Neural progenitor cell (in vitro differentiated cells): ENCODE data around the gene IQCH. TPM values are rescaled to one million over a fixed set of nuclear protein-coding genes. Genes with fewer than 3 reads are reported as not detected.

Experiments used
- DNase-seq: peaks from one replicate; pipeline ENCODE4 v3.0.0-alpha.2; 2016; ENCODE audit warnings: low spot score
- H2AFZ ChIP-seq: fragments of 200-600 bp; sonication (generic); replicated peaks from 2 replicates; pipeline ENCODE4 v1.6.1; 2016; ENCODE audit warnings: antibody characterized with exemption
- H3F3A ChIP-seq: fragments of 200-600 bp; sonication (generic); 2 replicates; pipeline ENCODE4 v1.6.1; 2016; ENCODE audit warnings: antibody characterized with exemption, low read depth
- H3K27ac ChIP-seq: fragments of 200-600 bp; sonication (generic); 2 replicates; pipeline ENCODE4 v1.5.1; 2016; ENCODE audit warnings: mild to moderate bottlenecking
- H3K27me3 ChIP-seq: fragments of 200-600 bp; sonication (generic); 2 replicates; pipeline ENCODE4 v1.6.1; 2016; ENCODE audit warnings: mild to moderate bottlenecking, moderate library complexity
- H3K36me3 ChIP-seq: fragments of 200-600 bp; sonication (generic); 2 replicates; pipeline ENCODE4 v1.5.1; 2016
- H3K4me1 ChIP-seq: fragments of 200-600 bp; sonication (generic); 2 replicates; pipeline ENCODE4 v1.6.1; 2016; ENCODE audit warnings: mixed run types
- H3K4me2 ChIP-seq: fragments of 200-600 bp; sonication (generic); 2 replicates; pipeline ENCODE4 v1.6.1; 2016
- H3K4me3 ChIP-seq: fragments of 200-600 bp; sonication (generic); 2 replicates; pipeline ENCODE4 v1.5.1; 2016
- H3K79me2 ChIP-seq: fragments of 200-600 bp; sonication (generic); 2 replicates; pipeline ENCODE4 v1.6.1; 2016; ENCODE audit warnings: low read depth
- H3K9ac ChIP-seq: fragments of 200-600 bp; sonication (generic); 2 replicates; pipeline ENCODE4 v1.6.1; 2016
- H3K9me3 ChIP-seq: fragments of 200-600 bp; sonication (generic); 2 replicates; pipeline ENCODE4 v1.5.1; 2016; ENCODE audit warnings: low read depth
- H4K20me1 ChIP-seq: fragments of 200-600 bp; sonication (generic); 2 replicates; pipeline ENCODE4 v1.6.1; 2016; ENCODE audit warnings: low read depth
- H3K27ac Mint-ChIP-seq: 3 replicates; pipeline ENCODE4 v1.8.0; 2021; ENCODE audit warnings: mixed read lengths
- H3K27me3 Mint-ChIP-seq: 2 replicates; pipeline ENCODE4 v1.8.0; 2022; ENCODE audit warnings: low read depth, mild to moderate bottlenecking, inconsistent platforms, moderate library complexity, mixed read lengths; ENCODE audit not compliant: insufficient read depth
- H3K36me3 Mint-ChIP-seq: 3 replicates; pipeline ENCODE4 v1.8.0; 2021; ENCODE audit warnings: mixed read lengths
- H3K4me1 Mint-ChIP-seq: 3 replicates; pipeline ENCODE4 v1.8.0; 2021; ENCODE audit warnings: mixed read lengths
- H3K4me3 Mint-ChIP-seq: 3 replicates; pipeline ENCODE4 v1.8.0; 2021; ENCODE audit warnings: mild to moderate bottlenecking, moderate library complexity, mixed read lengths
- H3K9me3 Mint-ChIP-seq: 3 replicates; pipeline ENCODE4 v1.8.0; 2020; ENCODE audit warnings: mixed read lengths
- EZH2 ChIP-seq: fragments of 200-600 bp; sonication (generic); IDR thresholded peaks from 2 replicates; pipeline ENCODE4 v1.6.1; 2017; ENCODE audit warnings: antibody characterized with exemption, mild to moderate bottlenecking, moderate library complexity
- EZH2phosphoT487 ChIP-seq: fragments of 200-600 bp; sonication (generic); IDR thresholded peaks from 2 replicates; pipeline ENCODE4 v1.6.1; 2017; ENCODE audit warnings: antibody characterized with exemption
- total RNA-seq: library from RNA; depleted of rRNA; stranded (reverse); fragments of >200 nt; gene quantifications from 2 replicates; pipeline ENCODE4 v1.2.3, GENCODE V29; 2015; ENCODE audit warnings: low replicate concordance
- TF ChIP-seq, protein P1 (sequence below): fragments of 200-600 bp; sonication (generic); IDR thresholded peaks from 2 replicates; pipeline ENCODE4 v1.5.1; 2017; ENCODE audit warnings: antibody characterized with exemption, mild to moderate bottlenecking

The IQCH gene
- total RNA-seq, 1 donor from 2014 or later, result 21.0 TPM

DNA sequence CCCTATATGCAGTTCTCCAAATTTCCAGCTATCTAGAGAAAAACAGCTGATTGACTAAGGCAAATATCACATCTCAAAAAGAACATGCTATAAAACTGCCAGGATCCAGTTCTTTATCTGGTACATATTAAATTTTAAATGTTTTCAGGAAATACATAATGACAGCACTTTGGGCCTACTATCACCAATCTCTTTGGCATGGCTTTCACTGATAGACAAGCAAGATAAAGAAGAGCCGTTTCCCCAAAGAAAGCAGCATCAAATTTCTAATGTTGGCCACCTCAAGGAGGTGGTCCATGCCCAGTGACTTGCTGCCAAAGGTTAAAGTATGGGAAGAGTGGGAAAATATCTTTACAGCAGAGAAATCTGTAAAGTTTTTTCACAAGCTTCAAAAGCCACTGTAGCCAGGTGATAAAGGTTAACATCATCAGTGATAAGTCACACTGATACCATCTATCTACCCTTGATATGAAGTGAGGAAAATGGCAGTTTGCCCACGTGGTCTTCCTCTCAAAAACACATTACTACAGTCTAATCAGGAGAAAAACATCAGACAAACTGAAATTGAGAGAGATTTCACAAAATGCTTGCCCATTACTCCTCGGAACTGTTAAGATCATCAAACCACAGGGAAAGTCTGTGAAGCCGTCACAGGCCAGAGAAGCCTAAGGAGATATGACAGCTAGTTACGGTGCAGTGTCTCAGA lies 220.0 kb downstream of the IQCH start:
- Histone ChIP-seq H3K36me3 (no peaks in the 10 kb centered on the region), H4K20me1 (no peaks in the 10 kb centered on the region), H3K79me2 (no peaks in the 10 kb centered on the region), H3K4me1 (no peaks in the 10 kb centered on the region), H3K4me3 (no peak overlapping the region), H3K27me3 (no peaks in the 10 kb centered on the region), H2AFZ (no peak overlapping the region), H3K9ac (no peak overlapping the region), H3K9me3 (no peaks in the 10 kb centered on the region), H3K4me2 (no peak overlapping the region), H3F3A (no peaks in the 10 kb centered on the region), H3K27ac (no peak overlapping the region)
- Mint-ChIP-seq H3K4me1 (no peaks in the 10 kb centered on the region), H3K9me3 (no peaks in the 10 kb centered on the region), H3K4me3 (no peak overlapping the region), H3K27me3 (no peaks in the 10 kb centered on the region), H3K36me3 (no peaks in the 10 kb centered on the region), H3K27ac (no peak overlapping the region)
- no peak for DNase-seq
- TF ChIP-seq, protein P1, sequence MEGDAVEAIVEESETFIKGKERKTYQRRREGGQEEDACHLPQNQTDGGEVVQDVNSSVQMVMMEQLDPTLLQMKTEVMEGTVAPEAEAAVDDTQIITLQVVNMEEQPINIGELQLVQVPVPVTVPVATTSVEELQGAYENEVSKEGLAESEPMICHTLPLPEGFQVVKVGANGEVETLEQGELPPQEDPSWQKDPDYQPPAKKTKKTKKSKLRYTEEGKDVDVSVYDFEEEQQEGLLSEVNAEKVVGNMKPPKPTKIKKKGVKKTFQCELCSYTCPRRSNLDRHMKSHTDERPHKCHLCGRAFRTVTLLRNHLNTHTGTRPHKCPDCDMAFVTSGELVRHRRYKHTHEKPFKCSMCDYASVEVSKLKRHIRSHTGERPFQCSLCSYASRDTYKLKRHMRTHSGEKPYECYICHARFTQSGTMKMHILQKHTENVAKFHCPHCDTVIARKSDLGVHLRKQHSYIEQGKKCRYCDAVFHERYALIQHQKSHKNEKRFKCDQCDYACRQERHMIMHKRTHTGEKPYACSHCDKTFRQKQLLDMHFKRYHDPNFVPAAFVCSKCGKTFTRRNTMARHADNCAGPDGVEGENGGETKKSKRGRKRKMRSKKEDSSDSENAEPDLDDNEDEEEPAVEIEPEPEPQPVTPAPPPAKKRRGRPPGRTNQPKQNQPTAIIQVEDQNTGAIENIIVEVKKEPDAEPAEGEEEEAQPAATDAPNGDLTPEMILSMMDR, result no peak
- no peak for TF ChIP-seq EZH2

DNA sequence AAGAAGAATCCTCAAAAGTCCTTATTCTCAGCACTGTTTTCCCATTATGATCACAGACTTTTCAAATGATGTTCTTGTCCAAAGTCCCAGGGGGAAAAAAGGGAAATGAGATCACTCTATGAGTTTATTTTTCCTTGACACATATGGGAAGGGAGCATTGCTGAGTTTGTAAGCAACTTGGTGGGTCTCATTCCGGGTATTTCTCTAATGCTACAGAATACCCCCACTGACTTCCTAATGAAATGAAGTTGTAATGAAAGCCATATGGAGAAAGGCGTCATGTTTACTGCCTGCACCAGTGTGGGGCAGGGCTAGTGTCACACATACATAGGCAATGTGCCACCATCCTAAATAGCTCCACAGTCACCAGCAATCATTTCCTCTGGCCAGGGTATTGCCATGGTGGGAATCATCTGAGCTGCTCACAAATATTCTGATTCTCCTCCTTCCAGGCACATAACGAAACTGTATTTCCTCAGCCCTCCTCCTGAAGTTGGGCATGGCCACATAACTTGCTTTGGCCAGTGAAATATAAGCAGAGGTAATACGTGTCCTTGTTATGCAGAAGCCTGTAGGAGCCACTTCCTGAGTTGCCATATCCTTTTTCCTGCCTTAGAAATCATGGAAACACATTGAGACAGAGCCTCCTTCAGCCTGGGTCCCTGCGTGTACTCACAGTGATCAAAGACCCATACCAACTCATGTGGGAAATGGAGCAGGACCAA lies 225.4 kb downstream of the IQCH start:
- no peak overlapping the region for H3K4me2 ChIP-seq
- Mint-ChIP-seq H3K4me1 (no peaks in the 10 kb centered on the region), H3K4me3 (no peak overlapping the region), H3K36me3 (peaks cover 4% of the 10 kb centered on the region), H3K27ac (no peak overlapping the region), H3K27me3 (peaks cover 2% of the 10 kb centered on the region), H3K9me3 (peaks cover 10% of the 10 kb centered on the region)
- no peak overlapping the region for H3K9ac ChIP-seq
- no peaks in the 10 kb centered on the region for H3K4me1 ChIP-seq
- TF ChIP-seq EZH2 (no peak), EZH2phosphoT487 (no peak)
- TF ChIP-seq, protein P1, result no peak
- no peaks in the 10 kb centered on the region for H3K79me2 ChIP-seq
- no peaks in the 10 kb centered on the region for H3F3A ChIP-seq
- no peaks in the 10 kb centered on the region for H3K36me3 ChIP-seq
- no peaks in the 10 kb centered on the region for H4K20me1 ChIP-seq
- H3K4me3 ChIP-seq, result no peak overlapping the region
- H3K27me3 ChIP-seq, result no peaks in the 10 kb centered on the region
- no peaks in the 10 kb centered on the region for H3K9me3 ChIP-seq
- no peak overlapping the region for H2AFZ ChIP-seq
- DNase-seq, result no peak
- no peak overlapping the region for H3K27ac ChIP-seq

DNA sequence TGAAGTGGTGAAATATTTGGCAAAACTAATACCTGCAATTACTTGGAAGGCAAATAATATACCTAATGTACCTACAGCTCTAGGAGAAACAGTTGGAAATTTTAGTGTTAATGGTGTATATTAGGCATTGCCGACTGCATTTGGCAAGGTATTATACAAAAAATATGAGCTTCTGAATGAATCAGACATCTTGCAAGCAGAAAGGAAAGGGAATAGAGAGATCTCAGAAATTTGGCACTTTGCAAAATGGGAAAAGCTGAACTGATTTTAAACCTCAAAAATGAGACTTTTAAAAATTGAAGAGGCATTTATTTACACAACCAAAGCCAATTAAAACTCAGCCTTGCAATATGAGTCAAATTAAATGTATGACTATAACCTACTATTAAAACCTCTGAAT lies 226.2 kb downstream of the IQCH start:
- no peak overlapping the region for H3K9ac ChIP-seq
- no peak overlapping the region for H3K4me3 ChIP-seq
- H3K27ac ChIP-seq, result no peak overlapping the region
- H2AFZ ChIP-seq, result no peak overlapping the region
- H3K79me2 ChIP-seq, result no peaks in the 10 kb centered on the region
- H3K4me1 ChIP-seq, result no peaks in the 10 kb centered on the region
- no peaks in the 10 kb centered on the region for H3K36me3 ChIP-seq
- no peak for DNase-seq
- TF ChIP-seq, protein P1, result no peak
- TF ChIP-seq EZH2 (no peak), EZH2phosphoT487 (no peak)
- H3K9me3 ChIP-seq, result no peaks in the 10 kb centered on the region
- H3K36me3 Mint-ChIP-seq, result peaks cover 6% of the 10 kb centered on the region
- H3K4me3 Mint-ChIP-seq, result no peak overlapping the region
- H3K4me1 Mint-ChIP-seq, result no peaks in the 10 kb centered on the region
- no peaks in the 10 kb centered on the region for H4K20me1 ChIP-seq
- no peaks in the 10 kb centered on the region for H3F3A ChIP-seq
- no peaks in the 10 kb centered on the region for H3K27me3 ChIP-seq
- H3K27me3 Mint-ChIP-seq, result peaks cover 2% of the 10 kb centered on the region
- H3K9me3 Mint-ChIP-seq, result peaks cover 13% of the 10 kb centered on the region
- H3K27ac Mint-ChIP-seq, result no peak overlapping the region
- H3K4me2 ChIP-seq, result no peak overlapping the region
